Measurements from ENCODE around the gene C8B.

DNA sequence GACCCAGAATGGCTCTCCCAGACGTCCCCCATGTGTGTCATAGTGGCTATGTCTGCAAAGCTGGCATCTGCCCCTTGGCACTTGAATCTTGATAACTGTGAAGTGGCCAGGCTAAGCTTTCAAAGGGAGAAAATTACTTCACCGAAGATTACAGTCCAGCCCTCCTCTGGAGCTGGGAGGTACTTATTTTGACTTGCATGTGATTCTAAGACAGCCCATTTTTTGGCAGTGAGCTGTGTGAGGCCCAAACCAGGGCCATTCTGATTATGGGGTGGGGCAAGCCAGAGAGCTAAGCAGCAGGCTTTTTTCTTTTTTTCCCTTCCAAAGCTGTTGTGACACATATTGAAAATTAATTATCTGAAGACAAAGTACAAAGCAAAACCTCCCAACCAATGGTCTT is 42.1 kb upstream of the C8B start:
- TF ChIP-seq, protein P1, sequence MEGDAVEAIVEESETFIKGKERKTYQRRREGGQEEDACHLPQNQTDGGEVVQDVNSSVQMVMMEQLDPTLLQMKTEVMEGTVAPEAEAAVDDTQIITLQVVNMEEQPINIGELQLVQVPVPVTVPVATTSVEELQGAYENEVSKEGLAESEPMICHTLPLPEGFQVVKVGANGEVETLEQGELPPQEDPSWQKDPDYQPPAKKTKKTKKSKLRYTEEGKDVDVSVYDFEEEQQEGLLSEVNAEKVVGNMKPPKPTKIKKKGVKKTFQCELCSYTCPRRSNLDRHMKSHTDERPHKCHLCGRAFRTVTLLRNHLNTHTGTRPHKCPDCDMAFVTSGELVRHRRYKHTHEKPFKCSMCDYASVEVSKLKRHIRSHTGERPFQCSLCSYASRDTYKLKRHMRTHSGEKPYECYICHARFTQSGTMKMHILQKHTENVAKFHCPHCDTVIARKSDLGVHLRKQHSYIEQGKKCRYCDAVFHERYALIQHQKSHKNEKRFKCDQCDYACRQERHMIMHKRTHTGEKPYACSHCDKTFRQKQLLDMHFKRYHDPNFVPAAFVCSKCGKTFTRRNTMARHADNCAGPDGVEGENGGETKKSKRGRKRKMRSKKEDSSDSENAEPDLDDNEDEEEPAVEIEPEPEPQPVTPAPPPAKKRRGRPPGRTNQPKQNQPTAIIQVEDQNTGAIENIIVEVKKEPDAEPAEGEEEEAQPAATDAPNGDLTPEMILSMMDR (IDR thresholded peaks at IDR 0.05): no peak
- TF ChIP-seq EZH2 (IDR thresholded peaks at IDR 0.05; ENCODE audit: borderline replicate concordance, insufficient read depth, low read depth, low read length, poor library complexity, severe bottlenecking): no peak

Measured in B cell (primary cell).